H1 (cell line): ENCODE data around the gene MAST1. TPM values are rescaled to one million over a fixed set of nuclear protein-coding genes. Genes with fewer than 3 reads are reported as not detected.

ENCODE experiments used
- CTCF ChIA-PET: fragments of 300-600 bp; sonication (Branson Sonifier 250); formaldehyde crosslinking; loops from one replicate; lab custom pipeline; 2021; ENCODE audit not compliant: partially characterized antibody; lab: Charles Lee
- POLR2A ChIA-PET: fragments of 300-600 bp; sonication (Branson Sonifier 250); formaldehyde crosslinking; loops from one replicate; lab custom pipeline; 2021; ENCODE audit warnings: inconsistent platforms; ENCODE audit not compliant: partially characterized antibody; lab: Charles Lee
- DNase-seq, 2 experiments: peaks; one replicate each; pipeline versions ENCODE4 v3.0.0 to v3.0.0-alpha.2; 2010 to 2022; ENCODE audit warnings: low spot score in 2 of 2, low read depth in 1 of 2, mixed read lengths in 1 of 2
- FAIRE-seq: peaks from 2 replicates; lab custom pipeline; 2011; peaks lifted over from hg19 to GRCh38; lab: Jason Lieb, UNC
- H2AFZ ChIP-seq: 2 replicates; pipeline ENCODE4 v1.8.1; 2012; ENCODE audit warnings: low read length, inconsistent platforms
- H2AK5ac ChIP-seq: 2 replicates; pipeline ENCODE4 v1.6.1; 2013; ENCODE audit warnings: low read depth, low read length
- H2BK120ac ChIP-seq: replicated peaks from 2 replicates; pipeline ENCODE3; 2013; ENCODE audit warnings: low read depth, low read length, inconsistent platforms
- H2BK12ac ChIP-seq: 2 replicates; pipeline ENCODE4 v1.6.1; 2013; ENCODE audit warnings: low read depth, low read length
- H2BK15ac ChIP-seq: 2 replicates; pipeline ENCODE4 v1.6.1; 2013; ENCODE audit warnings: low read length
- H2BK20ac ChIP-seq: 2 replicates; pipeline ENCODE4 v1.6.1; 2013; ENCODE audit warnings: low read length
- H2BK5ac ChIP-seq: 2 replicates; pipeline ENCODE4 v1.6.1; 2013; ENCODE audit warnings: low read depth, low read length
- H3K14ac ChIP-seq: 2 replicates; pipeline ENCODE4 v1.6.1; 2013; ENCODE audit warnings: inconsistent platforms; ENCODE audit not compliant: insufficient read length
- H3K18ac ChIP-seq: 2 replicates; pipeline ENCODE4 v1.6.1; 2013; ENCODE audit warnings: low read length; ENCODE audit errors: extremely low read depth
- H3K23ac ChIP-seq: 2 replicates; pipeline ENCODE4 v1.6.1; 2013; ENCODE audit warnings: inconsistent platforms; ENCODE audit not compliant: insufficient read length
- H3K23me2 ChIP-seq: 2 replicates; pipeline ENCODE4 v1.6.1; 2013; ENCODE audit warnings: low read depth, low read length
- H3K27ac ChIP-seq: 2 replicates; pipeline ENCODE4 v1.6.1; 2011; ENCODE audit warnings: low read depth, low read length, inconsistent platforms
- H3K27me3 ChIP-seq, 4 experiments: replicated peaks in 1 of 4; 1 replicate in 1 of 4; 2 replicates in 3 of 4; pipeline versions ENCODE4 v1.6.1 to v1.8.1; 2011 to 2013; ENCODE audit warnings: low read length in 3 of 4, mild to moderate bottlenecking in 3 of 4, inconsistent platforms in 2 of 4, mixed read lengths in 2 of 4, moderate library complexity in 1 of 4; ENCODE audit not compliant: control insufficient read depth in 3 of 4, insufficient read depth in 3 of 4; ENCODE audit errors: extremely low read depth in 1 of 4
- H3K36me3 ChIP-seq, 4 experiments: 2 replicates each; pipeline versions ENCODE4 v1.6.1 to v1.8.1; 2011 to 2013; ENCODE audit warnings: mild to moderate bottlenecking in 4 of 4, low read length in 3 of 4, moderate library complexity in 2 of 4, control low read depth in 1 of 4, inconsistent platforms in 1 of 4; ENCODE audit not compliant: insufficient read depth in 4 of 4, control insufficient read depth in 2 of 4
- H3K4ac ChIP-seq: replicated peaks from 2 replicates; pipeline ENCODE3; 2013; ENCODE audit warnings: low read length, low read depth, mixed read lengths, inconsistent platforms; ENCODE audit not compliant: insufficient read length
- H3K4me1 ChIP-seq, 4 experiments: replicated peaks in 1 of 4; 1 replicate in 1 of 4; 2 replicates in 3 of 4; pipeline versions ENCODE4 v1.6.1 to v1.8.1; 2011 to 2013; ENCODE audit warnings: low read length in 3 of 4, inconsistent platforms in 2 of 4, mixed read lengths in 1 of 4; ENCODE audit not compliant: insufficient read depth in 4 of 4, control insufficient read depth in 3 of 4
- H3K4me2 ChIP-seq, 2 experiments: 2 replicates each; pipeline versions ENCODE4 v1.6.1 to v1.8.1; 2011 to 2013; ENCODE audit warnings: low read depth in 2 of 2, low read length in 2 of 2, control low read depth in 1 of 2, inconsistent platforms in 1 of 2, mild to moderate bottlenecking in 1 of 2; ENCODE audit not compliant: insufficient read depth in 1 of 2
- H3K4me3 ChIP-seq, 4 experiments: fragments of 200-600, 300-600 bp in 1 of 4; sonication (generic), shearing (Covaris generic), sonication (Bioruptor Twin) in 1 of 4; 2 replicates each; pipeline versions ENCODE4 v1.5.1 to v1.8.1; 2011 to 2016; ENCODE audit warnings: low read length in 4 of 4, low read depth in 3 of 4, control low read depth in 2 of 4, inconsistent platforms in 2 of 4, mild to moderate bottlenecking in 2 of 4, mixed read lengths in 1 of 4, moderate library complexity in 1 of 4; ENCODE audit not compliant: insufficient read depth in 2 of 4; ENCODE audit errors: extremely low read depth in 1 of 4
- H3K56ac ChIP-seq: replicated peaks from 2 replicates; pipeline ENCODE3; 2013; ENCODE audit warnings: low read depth, mild to moderate bottlenecking, mixed read lengths, low read length, inconsistent platforms; ENCODE audit not compliant: insufficient read length
- H3K79me1 ChIP-seq: 2 replicates; pipeline ENCODE4 v1.6.1; 2013; ENCODE audit warnings: low read depth, low read length, control low read depth
- H3K79me2 ChIP-seq, 2 experiments: 2 replicates each; pipeline versions ENCODE4 v1.6.1 to v1.8.1; 2012 to 2013; ENCODE audit warnings: low read length in 2 of 2, mild to moderate bottlenecking in 2 of 2, inconsistent platforms in 1 of 2; ENCODE audit not compliant: insufficient read depth in 2 of 2, control insufficient read depth in 1 of 2
- H3K9ac ChIP-seq, 4 experiments: replicated peaks in 1 of 4; 1 replicate in 1 of 4; 2 replicates in 3 of 4; pipeline versions ENCODE4 v1.6.1 to v1.8.1; 2011 to 2013; ENCODE audit warnings: low read depth in 3 of 4, low read length in 3 of 4, control low read depth in 2 of 4, mild to moderate bottlenecking in 2 of 4, moderate library complexity in 2 of 4, inconsistent platforms in 1 of 4; ENCODE audit errors: extremely low read depth in 1 of 4
- H3K9me3 ChIP-seq, 2 experiments: 2 replicates each; pipeline versions ENCODE4 v1.6.1 to v1.8.1; 2012 to 2013; ENCODE audit warnings: mild to moderate bottlenecking in 2 of 2, moderate library complexity in 2 of 2, control low read depth in 1 of 2, inconsistent platforms in 1 of 2, low read depth in 1 of 2, low read length in 1 of 2, mixed read lengths in 1 of 2; ENCODE audit not compliant: insufficient read depth in 2 of 2
- H4K20me1 ChIP-seq, 2 experiments: replicated peaks in 1 of 2; 2 replicates each; pipeline versions ENCODE3 to v1.8.1; 2011 to 2013; ENCODE audit warnings: inconsistent platforms in 2 of 2, low read length in 2 of 2, mild to moderate bottlenecking in 1 of 2; ENCODE audit not compliant: insufficient read depth in 2 of 2, control insufficient read depth in 1 of 2
- H4K5ac ChIP-seq: 2 replicates; pipeline ENCODE4 v1.6.1; 2013; ENCODE audit warnings: low read length, low read depth, mixed read lengths, inconsistent platforms; ENCODE audit not compliant: insufficient read length
- H4K8ac ChIP-seq: 2 replicates; pipeline ENCODE4 v1.8.0; 2013; ENCODE audit warnings: mild to moderate bottlenecking, moderate library complexity, low read length, inconsistent platforms; ENCODE audit not compliant: insufficient read depth; ENCODE audit errors: extremely low read depth
- H4K91ac ChIP-seq: replicated peaks from 2 replicates; pipeline ENCODE3; 2013; ENCODE audit warnings: low read length, mixed read lengths, inconsistent platforms; ENCODE audit not compliant: insufficient read length
- RAD21 ChIP-seq, 2 experiments: IDR thresholded peaks in 1 of 2; conservative IDR thresholded peaks in 1 of 2; 2 replicates each; pipeline ENCODE4 v1.6.1; 2011; ENCODE audit warnings: low read depth in 2 of 2, low read length in 2 of 2, improper control_type of control experiment in 1 of 2, inconsistent platforms in 1 of 2, mild to moderate bottlenecking in 1 of 2, moderate library complexity in 1 of 2
- WGBS, 2 experiments: shearing (Covaris generic) in 1 of 2; methylation state at CpG; one replicate each; pipeline versions ENCODE4 v1.1.6 to v1.1.7; 2013 to 2015; ENCODE audit warnings: low lambda C conversion rate in 2 of 2, mixed read lengths in 2 of 2, inconsistent platforms in 1 of 2, low coverage in 1 of 2, missing lambda C conversion rate in 1 of 2; ENCODE audit not compliant: insufficient replicate concordance in 2 of 2, insufficient coverage in 1 of 2, insufficient read length in 1 of 2; ENCODE audit errors: extremely low coverage in 1 of 2, missing lambda C conversion rate in 1 of 2; 5-methylcytosine and 5-hydroxymethylcytosine counted together
- polyA plus RNA-seq, 7 experiments: library from polyadenylated mRNA; depleted of rRNA in 3 of 7; stranded (reverse) in 5 of 7; unstranded in 2 of 7; fragments of >200 nt in 5 of 7; fragments of 200-250 nt in 2 of 7; gene quantifications; 1 replicate in 5 of 7; 2 replicates in 1 of 7; 4 replicates in 1 of 7; pipeline versions ENCODE4 v1.2.1 to v1.2.3, GENCODE V29; 2011 to 2013; ENCODE audit warnings: missing spikeins in 2 of 7, mixed read lengths in 2 of 7
- total RNA-seq: library from RNA; stranded (reverse); fragmentation: NEBNext Ultra II Directional; extraction: Animal tissue kit (Norgen Biotek cat#: 25700); gene quantifications from 2 replicates; pipeline ENCODE4 v1.2.1, GENCODE V29; 2021
- TF ChIP-seq, protein P1 (sequence below), 3 experiments: IDR thresholded peaks; 1 replicate in 2 of 3; 2 replicates in 1 of 3; pipeline versions ENCODE4 v1.5.1 to v1.6.1; 2011; ENCODE audit warnings: low read length in 3 of 3, mild to moderate bottlenecking in 3 of 3, inconsistent platforms in 2 of 3, low read depth in 1 of 3, moderate library complexity in 1 of 3; ENCODE audit not compliant: insufficient read depth in 1 of 3; ENCODE audit errors: control extremely low read depth in 1 of 3
- TF ChIP-seq, protein P2 (sequence below): IDR thresholded peaks from 2 replicates; pipeline ENCODE4 v1.6.1; 2011; ENCODE audit warnings: low read depth, mild to moderate bottlenecking, low read length; ENCODE audit not compliant: insufficient read depth
- TF ChIP-seq, protein P3 (sequence below): IDR thresholded peaks from 2 replicates; pipeline ENCODE4 v1.6.1; 2012; ENCODE audit warnings: inconsistent platforms

MAST1 gene
- total and polyA plus RNA-seq, 2 of the 8 experiments (the other 6 are each of a cell fraction or from before 2014, with no cell fraction given): 15.6 to 28.3 TPM

DNA sequence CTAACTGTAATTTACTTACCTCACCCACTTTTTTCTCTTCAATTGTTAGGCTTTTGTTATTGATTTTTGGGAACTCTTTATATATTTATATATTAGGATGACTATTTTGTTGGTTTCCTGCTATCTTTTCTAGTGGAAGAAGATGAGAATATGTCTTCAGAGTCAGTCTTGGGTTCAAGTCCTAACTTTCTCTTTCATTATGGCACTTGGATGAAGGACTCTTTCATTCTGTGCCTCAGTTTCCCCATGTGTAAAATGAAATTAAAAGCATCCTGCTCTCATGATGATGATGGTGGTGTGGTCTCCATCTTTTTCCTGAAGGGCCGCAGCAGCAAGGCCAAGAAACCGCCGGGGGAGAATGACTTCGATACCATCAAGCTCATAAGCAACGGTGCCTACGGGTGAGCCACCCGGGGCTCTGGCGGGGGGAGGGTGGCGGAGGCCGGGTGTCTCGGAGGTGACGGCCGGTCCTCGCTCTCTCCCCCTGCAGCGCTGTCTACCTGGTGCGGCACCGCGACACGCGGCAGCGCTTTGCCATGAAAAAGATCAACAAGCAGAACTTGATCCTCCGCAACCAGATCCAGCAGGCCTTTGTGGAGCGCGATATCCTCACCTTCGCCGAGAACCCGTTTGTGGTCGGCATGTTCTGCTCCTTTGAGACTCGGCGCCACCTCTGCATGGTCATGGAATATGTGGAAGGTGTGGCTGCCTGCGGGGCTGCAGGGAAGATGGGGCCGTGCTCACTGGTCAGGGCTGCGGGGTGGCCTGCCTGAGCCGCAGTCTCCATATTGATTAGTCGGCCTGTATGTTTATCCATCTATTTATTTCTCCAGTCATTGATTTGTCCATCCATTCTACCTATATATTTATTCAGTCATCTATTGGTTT lies 20.0 kb downstream of the MAST1 start:
- Histone ChIP-seq H2BK5ac (no peak overlapping the region), H3K56ac (no peak overlapping the region), H4K5ac (no peak overlapping the region), H3K4me3 (no peak overlapping the region), H3K79me1 (no peaks in the 10 kb centered on the region), H2BK20ac (no peak overlapping the region), H3K9me3 (no peaks in the 10 kb centered on the region), H2AK5ac (no peak overlapping the region), H2BK120ac (no peak overlapping the region), H4K20me1 (peaks cover 0 to 1% of the 10 kb centered on the region in 2 experiments), H4K8ac (no peak overlapping the region), H3K27ac (no peak overlapping the region), H3K9ac (no peak overlapping the region), H2BK15ac (no peak overlapping the region), H3K4ac (no peak overlapping the region), H3K4me2 (no peak overlapping the region), H4K91ac (no peak overlapping the region), H2BK12ac (no peak overlapping the region), H3K79me2 (no peaks in the 10 kb centered on the region), H3K23ac (no peak overlapping the region), H3K23me2 (no peaks in the 10 kb centered on the region), H3K27me3 (no peaks in the 10 kb centered on the region), H3K36me3 (peaks cover 0 to 11% (median 5%) of the 10 kb centered on the region in 4 experiments; a peak in 2 of 8 replicates), H3K4me1 (no peaks in the 10 kb centered on the region), H2AFZ (no peak overlapping the region), H3K14ac (no peak overlapping the region), H3K18ac (no peak overlapping the region)
- ChIA-PET POLR2A (interaction anchor here (0.9 to 1.3 kb wide), 5 partner anchors 9 to 28 kb away, joined by 3 to 5 read pairs (median 5); no protein-coding TSS in a partner anchor), CTCF (interaction anchor here (1.3 to 7.9 kb wide), 3 partner anchors 10 to 20 kb away, joined by 3 to 48 read pairs (median 3); no protein-coding TSS in a partner anchor)
- WGBS, 2 experiments: 94% methylated on average over 35 of the region's 35 CpGs; no CpG with 5 or more reads in 1 of the 2 experiments
- FAIRE-seq (no peak), DNase-seq (no peak)
- no peak for TF ChIP-seq RAD21 (IDR thresholded peaks at IDR 0.05 in 1 of 2, conservative IDR thresholded peaks at IDR 0.05 in 1 of 2; ENCODE audit: low read depth in 2 of 2, low read length in 2 of 2)
- TF ChIP-seq, protein P1, sequence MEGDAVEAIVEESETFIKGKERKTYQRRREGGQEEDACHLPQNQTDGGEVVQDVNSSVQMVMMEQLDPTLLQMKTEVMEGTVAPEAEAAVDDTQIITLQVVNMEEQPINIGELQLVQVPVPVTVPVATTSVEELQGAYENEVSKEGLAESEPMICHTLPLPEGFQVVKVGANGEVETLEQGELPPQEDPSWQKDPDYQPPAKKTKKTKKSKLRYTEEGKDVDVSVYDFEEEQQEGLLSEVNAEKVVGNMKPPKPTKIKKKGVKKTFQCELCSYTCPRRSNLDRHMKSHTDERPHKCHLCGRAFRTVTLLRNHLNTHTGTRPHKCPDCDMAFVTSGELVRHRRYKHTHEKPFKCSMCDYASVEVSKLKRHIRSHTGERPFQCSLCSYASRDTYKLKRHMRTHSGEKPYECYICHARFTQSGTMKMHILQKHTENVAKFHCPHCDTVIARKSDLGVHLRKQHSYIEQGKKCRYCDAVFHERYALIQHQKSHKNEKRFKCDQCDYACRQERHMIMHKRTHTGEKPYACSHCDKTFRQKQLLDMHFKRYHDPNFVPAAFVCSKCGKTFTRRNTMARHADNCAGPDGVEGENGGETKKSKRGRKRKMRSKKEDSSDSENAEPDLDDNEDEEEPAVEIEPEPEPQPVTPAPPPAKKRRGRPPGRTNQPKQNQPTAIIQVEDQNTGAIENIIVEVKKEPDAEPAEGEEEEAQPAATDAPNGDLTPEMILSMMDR (IDR thresholded peaks at IDR 0.05; ENCODE audit: control extremely low read depth in 1 of 3, insufficient read depth in 1 of 3, low read depth in 1 of 3, low read length in 3 of 3): no peak
- TF ChIP-seq, protein P2, sequence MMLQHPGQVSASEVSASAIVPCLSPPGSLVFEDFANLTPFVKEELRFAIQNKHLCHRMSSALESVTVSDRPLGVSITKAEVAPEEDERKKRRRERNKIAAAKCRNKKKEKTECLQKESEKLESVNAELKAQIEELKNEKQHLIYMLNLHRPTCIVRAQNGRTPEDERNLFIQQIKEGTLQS: no peak
- TF ChIP-seq, protein P3, sequence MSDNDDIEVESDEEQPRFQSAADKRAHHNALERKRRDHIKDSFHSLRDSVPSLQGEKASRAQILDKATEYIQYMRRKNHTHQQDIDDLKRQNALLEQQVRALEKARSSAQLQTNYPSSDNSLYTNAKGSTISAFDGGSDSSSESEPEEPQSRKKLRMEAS: no peak
